ENCODE measurements around the gene SKIL.

The SKIL gene

GRCh38 chr3:170352936-170353335, 4.6 kb upstream of the SKIL start:
- no peak for DNase-seq

- DNase-seq: no peak
Measured at GRCh38 chr3:170353485-170353884, 4.0 kb upstream of the SKIL start.

- no peak for DNase-seq
Measured at GRCh38 chr3:170354760-170355159, 2.8 kb upstream of the SKIL start.

DNA sequence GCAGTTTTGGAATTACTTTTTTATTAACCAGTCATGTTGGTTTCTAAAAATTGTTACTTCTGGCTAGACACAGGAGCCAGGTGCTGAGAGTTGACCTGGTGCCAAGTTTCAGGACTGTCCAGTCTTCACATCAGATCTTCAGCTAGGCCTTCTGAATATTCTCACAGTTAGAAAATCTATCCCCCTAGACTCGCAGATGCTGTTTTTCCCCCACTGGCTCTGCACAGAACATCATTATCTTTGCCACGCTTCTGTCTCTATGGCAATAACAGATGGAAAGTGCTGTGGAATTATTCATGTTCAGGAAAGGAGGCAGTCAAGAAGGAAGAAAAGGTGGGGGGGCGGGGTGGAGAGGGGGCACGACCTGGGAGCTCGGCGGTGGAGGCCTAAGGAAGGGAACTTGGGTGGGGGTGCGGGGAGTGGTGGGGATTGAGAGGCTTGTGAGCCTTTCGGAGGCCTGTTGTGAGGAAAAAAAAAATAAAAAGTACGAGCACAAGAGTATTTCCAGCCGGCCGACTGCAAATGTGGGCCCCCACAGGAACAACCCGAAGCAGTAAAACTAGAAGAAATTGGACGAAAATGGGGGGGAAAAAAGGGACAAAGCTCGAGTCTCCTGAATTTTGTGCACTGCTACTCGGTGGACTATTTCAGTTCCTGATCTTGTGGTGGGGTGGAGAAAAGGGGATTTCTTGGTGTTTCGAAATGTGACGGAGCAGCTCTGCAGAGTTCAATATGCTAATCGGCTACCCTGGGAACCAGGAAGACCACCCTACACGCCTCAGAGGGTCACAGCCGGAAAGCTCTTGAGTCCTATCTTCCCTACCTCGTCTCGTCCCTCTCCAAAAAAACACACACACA, 1.5 kb upstream of the SKIL start:
- DNase-seq: peak; percentile 2

GRCh38 chr3:170356596-170357175, 829 bp upstream of the SKIL start:
- peak; percentile 92 for DNase-seq

DNA sequence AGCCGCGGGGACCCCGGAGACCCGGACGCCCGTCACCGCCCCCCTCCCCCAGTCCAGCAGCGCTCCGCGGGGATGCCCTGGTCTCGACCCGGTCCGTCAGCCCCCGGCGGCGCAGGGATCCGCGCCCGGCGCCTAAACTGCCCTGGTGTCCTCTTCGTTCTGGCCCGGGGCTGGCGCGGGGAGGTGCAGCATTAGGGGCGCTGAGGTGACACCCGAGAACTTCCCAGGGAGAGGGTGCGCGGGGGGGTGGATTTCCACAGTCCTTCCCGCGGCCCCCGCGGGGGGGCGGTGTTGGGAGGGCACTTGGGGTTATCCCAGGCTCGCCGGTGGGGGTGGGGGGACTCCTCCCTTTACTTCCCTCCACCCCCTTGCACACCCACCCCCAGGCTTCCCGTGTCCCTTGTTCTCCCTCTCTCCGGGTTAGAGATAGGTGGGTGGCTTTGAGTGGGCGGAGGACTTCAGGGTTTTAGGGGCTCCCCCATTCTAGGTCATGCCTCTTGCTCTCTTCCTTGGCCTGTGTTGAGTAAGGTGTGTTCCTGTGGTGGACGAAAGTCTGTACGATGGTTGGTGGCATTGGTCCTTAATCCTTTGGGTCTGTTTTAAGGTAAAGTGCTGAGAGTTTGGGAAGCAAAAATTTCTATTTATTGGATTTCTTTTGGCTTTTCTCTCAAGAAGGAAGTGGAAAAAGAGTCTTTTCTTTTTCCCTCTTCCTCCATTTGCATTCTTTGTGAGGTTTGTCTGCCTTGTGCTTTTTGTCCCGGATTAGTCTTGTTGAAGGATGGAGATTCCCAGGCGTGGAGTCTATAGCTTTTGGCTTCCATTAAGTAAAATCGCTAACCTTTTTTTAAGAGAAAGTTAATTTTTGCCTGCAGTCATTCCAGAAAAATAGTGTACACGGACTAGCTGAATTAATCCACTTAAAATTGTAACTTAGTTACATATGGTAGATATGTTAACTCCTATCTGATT, 811 bp downstream of the SKIL start:
- DNase-seq: peak; percentile 16

DNA sequence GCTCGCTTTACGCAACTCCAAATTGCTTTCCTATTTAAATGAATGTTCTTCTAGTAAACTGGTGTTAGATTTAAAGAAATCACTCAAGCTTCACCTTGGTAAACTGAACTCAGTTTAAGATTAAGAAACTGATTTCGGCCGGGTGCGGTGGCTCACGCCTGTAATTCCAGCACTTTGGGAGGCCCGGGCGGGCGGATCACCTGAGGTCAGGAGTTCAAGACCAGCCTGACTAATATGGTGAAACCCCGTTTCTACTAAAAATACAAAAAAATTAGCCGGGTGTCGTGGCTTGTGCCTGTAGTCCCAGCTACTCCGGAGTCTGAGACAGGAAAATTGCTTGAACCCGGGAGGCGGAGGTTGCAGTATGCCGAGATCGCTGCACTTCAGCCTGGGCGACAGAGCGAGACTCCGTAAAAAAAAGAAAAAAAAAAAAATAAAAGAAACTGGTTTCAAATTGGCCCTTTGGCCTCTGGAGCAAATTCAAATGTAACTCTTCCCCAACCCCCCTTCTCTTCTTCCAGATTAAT, 1.7 kb downstream of the SKIL start:
- DNase-seq: no peak

GRCh38 chr3:170360466-170360865, 3.0 kb downstream of the SKIL start:
- DNase-seq: no peak

DNA sequence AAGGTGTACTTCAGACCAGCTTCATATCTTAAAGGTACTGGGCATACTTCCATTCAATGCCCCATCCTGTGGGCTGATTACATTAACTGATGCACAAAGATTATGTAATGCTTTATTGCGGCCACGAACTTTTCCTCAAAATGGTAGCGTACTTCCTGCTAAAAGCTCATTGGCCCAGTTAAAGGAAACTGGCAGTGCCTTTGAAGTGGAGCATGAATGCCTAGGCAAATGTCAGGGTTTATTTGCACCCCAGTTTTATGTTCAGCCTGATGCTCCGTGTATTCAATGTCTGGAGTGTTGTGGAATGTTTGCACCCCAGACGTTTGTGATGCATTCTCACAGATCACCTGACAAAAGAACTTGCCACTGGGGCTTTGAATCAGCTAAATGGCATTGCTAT, 3.4 kb downstream of the SKIL start:
- no peak for DNase-seq

DNA sequence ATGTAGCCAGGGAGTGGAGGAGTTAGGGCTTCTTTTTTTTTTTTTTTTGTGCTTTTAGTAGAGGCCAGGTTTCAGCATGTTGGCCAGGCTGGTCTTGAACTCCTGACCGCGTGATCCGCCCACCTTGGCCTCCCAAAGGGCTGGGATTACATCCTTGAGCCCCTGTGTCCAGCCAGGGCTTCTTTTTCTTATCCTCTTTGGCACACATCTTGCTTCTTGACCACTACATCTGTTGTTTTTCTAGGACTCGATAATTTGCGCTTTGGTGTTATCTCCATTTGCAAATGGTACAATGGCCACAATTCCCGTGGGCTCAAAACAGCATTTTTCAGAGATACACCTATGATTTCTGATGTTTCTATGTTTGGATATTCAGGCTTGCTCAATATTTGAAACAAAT, 4.2 kb downstream of the SKIL start:
- no peak for DNase-seq

DNA sequence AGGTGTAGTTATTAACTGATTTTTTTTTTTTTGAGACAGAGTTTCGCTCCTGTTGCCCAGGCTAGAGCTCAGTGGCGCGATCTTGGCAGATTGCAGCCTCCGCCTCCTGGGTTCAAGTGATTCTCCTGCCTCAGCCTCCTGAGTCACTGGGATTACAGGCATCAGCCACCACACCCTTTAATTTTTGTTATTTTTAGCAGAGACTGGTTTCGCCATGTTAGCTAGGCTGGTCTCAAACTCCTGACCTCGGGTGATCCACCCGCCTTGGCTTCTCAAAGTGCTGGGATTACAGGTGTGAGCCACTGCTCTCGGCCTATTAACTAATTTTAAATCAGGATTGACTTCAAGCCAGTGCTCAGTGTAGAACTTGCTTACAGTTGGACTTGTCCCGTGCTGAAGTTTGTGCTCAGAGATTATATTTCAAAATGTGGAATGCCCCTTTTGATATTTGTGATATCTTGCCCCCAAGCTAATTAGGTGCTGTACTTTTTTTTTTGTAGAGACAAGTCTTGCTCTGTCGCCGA, 6.0 kb downstream of the SKIL start:
- DNase-seq: no peak

DNA sequence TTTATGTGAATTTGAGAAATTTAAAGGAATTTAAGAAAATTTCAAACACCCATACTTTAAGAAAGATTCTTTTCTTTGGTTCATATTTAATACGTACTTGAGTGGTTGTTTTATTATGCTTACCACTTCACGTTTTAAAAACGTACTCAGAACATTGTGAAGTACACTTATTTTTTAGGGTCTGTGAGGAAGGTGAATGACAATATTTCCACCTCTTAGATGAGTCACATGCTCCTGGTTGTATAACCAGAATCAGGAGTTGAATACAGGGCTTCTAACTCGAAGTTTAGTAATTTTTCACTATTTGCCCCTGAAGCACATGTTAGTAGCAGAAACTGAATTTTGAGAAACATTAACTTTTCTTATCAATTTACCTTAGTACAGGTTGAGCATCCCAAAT, 7.5 kb downstream of the SKIL start:
- DNase-seq: no peak

DNA sequence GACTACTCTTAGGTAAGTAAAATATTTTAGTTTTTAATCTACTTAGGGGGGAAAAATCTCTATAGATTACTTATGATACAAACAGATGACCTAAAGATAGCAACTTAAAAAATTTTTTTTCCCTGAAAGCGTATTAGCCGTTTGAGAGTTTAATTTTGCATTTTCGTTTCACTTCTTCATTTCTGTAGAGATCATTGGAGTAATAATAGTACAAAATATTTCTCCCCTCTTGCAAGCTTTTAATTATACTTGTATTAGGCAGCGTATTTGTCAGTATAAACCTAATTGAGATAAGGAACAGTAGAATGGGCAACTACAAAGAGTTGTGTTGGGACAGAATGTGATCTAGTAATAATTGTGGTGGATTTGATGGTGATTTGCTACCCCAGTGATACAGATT, 10.3 kb downstream of the SKIL start:
- DNase-seq: no peak

DNA sequence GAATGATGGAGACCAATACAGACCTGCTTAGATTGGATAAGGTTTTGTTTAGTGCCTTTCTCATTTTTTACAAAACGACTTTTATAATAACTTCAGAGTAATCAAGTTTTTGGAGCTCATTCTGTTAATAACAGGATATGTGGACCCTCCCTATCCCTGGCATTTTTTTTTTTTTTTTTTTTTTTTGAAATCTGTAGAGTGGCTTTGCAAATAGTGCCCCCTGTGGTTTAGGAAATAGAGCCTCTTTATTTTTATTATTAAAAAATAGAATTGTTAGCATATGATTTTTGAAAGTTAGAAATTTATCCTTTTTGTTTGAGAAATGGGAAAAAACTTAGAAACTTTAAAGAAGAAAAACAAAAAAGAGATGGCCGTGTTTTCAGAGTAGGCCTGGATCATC, 11.4 kb downstream of the SKIL start:
- DNase-seq: no peak

GRCh38 chr3:170372190-170372879, 14.8 kb downstream of the SKIL start:
- no peak for DNase-seq

DNA sequence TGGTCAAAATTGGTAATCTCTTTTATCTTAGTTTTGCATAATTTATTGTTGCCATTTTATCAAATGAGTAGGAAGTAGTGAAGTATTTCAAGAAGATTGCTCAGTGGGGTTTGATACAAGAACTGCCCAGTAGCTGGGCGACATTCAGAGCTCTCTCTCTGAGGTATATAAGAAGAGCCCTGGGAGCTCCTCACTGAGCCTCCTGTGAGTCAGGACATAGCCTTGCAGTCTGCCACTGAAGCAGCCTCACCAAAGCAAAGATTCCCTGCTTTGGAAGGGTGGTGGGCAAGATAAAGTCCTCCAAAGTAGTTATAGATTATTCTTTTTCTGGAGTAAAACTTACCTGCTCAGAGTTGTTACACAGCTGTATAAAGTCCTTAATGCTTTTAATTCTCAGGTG, 26.1 kb downstream of the SKIL start:
- no peak for DNase-seq

DNA sequence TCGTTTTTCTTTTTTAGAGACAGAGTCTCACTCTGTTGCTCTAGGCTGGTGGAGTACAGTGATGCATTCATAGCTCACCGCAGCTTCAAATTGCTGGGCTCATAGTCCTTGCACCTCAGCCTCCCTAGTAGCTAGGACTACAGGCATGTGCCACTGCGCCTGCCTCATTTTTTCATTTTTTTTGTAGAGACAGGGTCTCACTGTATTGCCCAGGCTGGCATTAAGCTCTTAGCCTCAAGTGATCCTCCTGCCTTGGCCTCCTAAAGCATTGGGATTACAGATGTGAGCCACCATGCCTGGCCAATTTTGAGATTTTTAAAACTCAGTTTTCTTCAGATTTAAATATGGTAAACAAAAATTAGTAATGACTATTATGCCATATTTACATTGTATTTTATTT, 29.0 kb downstream of the SKIL start:
- no peak for DNase-seq

DNA sequence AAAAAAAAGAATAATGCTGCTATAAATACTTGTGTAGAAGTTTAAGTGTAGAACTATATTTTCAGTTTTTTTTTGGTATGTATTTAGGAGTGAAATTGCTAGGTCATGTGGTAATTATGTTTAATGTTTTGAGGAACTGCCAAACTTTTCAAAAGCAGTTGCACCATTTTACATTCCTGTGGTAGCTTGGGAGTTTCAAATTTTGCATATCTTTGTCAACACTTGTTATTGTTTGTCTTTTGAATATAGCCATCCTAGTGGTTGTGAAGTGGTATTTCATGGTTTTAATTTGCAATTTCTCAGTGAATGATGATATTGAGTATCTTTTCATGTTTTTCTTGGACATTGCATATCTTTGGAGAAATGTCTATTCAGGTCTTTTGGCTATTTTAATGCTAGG, 30.4 kb downstream of the SKIL start:
- DNase-seq: no peak

GRCh38 chr3:170391108-170391507, 33.6 kb downstream of the SKIL start:
- no peak for DNase-seq

GRCh38 chr3:170397685-170398084, 40.2 kb downstream of the SKIL start:
- DNase-seq: no peak

DNA sequence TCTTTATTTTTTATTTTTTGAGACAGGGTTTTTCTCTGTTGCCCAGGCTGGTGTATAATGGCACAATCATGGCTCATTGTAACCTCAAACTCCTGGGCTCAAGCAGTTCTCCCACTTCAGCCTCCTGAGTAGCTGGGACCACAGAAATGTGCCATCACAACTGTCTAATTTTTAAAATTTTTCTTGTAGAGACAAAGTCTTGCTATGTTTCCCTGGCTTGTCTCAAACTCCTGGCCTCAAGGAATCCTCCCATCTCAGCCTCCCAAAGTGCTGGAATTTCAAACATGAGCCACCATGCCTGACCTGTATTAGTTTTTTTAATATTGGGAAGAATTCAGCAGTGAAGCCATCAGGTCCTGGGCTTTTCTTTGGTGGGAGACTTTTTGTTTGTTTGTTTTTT, 47.6 kb downstream of the SKIL start:
- no peak for DNase-seq

- no peak for DNase-seq
Measured at GRCh38 chr3:170410428-170411029, 53.0 kb downstream of the SKIL start.

Measured in NCI-H510A (cell line).